DMS114 treated with DMSO at 0.1 percent for 48 hours (cell line): Measurements from ENCODE around the gene NOTCH1.

ENCODE experiments used
- DNase-seq: peaks from one replicate; lab custom pipeline; 2025; ENCODE audit not compliant: unreplicated experiment; lab: John Stamatoyannopoulos, UW

The NOTCH1 gene

GRCh38 chr9:136532799-136533774 is 12.8 kb downstream of the NOTCH1 start:
- DNase-seq, result no peak

GRCh38 chr9:136531904-136532798 is 13.7 kb downstream of the NOTCH1 start:
- DNase-seq, result no peak

GRCh38 chr9:136531186-136531903 is 14.5 kb downstream of the NOTCH1 start:
- no peak for DNase-seq

- no peak for DNase-seq
These were observed 15.3 kb downstream of the NOTCH1 start for GRCh38 chr9:136530461-136531089.

- no peak for DNase-seq
These were observed 16.1 kb downstream of the NOTCH1 start for GRCh38 chr9:136529516-136530460.

GRCh38 chr9:136528716-136529341 is 17.0 kb downstream of the NOTCH1 start:
- no peak for DNase-seq

- no peak for DNase-seq
These were observed 17.8 kb downstream of the NOTCH1 start for GRCh38 chr9:136527721-136528710.

- DNase-seq, result no peak
These were observed 18.7 kb downstream of the NOTCH1 start for GRCh38 chr9:136527131-136527530.

GRCh38 chr9:136526625-136527066 is 19.2 kb downstream of the NOTCH1 start:
- no peak for DNase-seq

- DNase-seq, result no peak
These were observed 19.9 kb downstream of the NOTCH1 start for GRCh38 chr9:136525841-136526499.

- DNase-seq, result no peak
These were observed 20.6 kb downstream of the NOTCH1 start for GRCh38 chr9:136525207-136525606.

- no peak for DNase-seq
These were observed 23.3 kb downstream of the NOTCH1 start for GRCh38 chr9:136522314-136523237.

GRCh38 chr9:136521537-136521936 is 24.3 kb downstream of the NOTCH1 start:
- DNase-seq, result no peak

- DNase-seq, result no peak
These were observed 25.8 kb downstream of the NOTCH1 start for GRCh38 chr9:136520053-136520540.

- no peak for DNase-seq
These were observed 26.4 kb downstream of the NOTCH1 start for GRCh38 chr9:136519263-136520052.
